Measurements from ENCODE around the gene BBOF1. TPM values are rescaled to one million over a fixed set of nuclear protein-coding genes. Genes with fewer than 3 reads are reported as not detected.

The BBOF1 gene
- polyA plus RNA-seq, 4 donors: 13.5 to 20.5 (median 18.1) TPM

DNA sequence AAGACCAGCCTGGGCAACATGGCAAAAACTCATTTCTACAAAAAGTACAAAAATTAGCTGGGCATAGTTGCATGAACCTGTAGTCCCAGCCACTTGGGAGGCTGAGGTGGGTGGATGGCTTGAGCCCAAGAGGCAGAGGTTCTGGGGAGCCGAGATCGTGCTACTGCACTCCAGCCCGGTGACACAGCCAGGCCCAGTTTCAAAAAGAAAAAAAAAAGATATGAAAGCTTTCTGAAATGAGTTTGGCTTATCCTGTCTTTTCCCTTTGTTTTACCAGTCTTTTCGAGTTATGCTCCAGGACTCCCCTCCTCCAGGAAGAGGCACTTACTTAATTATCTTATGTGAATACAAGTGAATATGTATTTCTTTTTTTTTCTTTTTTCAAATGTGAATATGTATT, 3.2 kb downstream of the BBOF1 start:
- DNase-seq (ENCODE audit: low read depth in 4 of 4, low spot score in 2 of 4): no peak

DNA sequence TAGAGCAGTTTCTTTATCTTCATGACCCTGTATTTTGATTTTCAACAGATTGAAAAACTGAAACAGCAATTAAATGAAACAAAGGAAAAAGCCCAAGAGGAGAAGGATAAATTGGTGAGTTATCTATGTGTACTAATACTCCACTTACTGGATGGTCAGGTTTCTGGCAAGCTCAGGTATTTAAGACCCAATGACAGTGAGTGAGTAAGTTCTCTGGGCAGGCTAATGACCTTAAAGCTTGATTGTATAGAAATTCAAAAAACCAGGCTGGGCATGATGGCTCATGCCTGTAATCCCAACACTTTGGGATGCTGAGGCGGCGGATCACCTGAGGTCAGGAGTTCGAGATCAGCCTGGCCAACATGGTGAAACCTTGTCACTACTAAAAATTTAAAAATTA, 10.0 kb downstream of the BBOF1 start:
- DNase-seq (ENCODE audit: low read depth in 4 of 4, low spot score in 2 of 4): no peak

DNA sequence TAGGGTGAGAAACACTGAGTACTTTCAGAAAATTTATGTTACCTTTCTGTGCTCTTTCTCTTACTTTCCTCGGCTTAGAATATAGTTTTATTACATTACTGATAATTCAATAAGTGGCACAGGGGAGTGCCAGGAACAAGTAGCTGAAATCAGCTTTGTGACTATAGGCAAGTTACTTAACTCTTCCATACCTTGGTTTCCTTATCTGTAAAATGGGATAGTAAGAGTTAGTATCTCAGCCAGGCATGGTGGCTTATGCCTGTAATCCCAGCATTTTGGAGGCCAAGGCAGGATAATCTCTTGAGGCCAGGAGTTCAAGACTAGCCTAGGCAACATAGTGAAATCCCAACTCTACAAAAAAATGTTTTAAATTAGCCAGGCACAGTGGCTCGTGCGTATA, 15.4 kb downstream of the BBOF1 start:
- no peak for DNase-seq (ENCODE audit: low read depth in 4 of 4, low spot score in 2 of 4)

DNA sequence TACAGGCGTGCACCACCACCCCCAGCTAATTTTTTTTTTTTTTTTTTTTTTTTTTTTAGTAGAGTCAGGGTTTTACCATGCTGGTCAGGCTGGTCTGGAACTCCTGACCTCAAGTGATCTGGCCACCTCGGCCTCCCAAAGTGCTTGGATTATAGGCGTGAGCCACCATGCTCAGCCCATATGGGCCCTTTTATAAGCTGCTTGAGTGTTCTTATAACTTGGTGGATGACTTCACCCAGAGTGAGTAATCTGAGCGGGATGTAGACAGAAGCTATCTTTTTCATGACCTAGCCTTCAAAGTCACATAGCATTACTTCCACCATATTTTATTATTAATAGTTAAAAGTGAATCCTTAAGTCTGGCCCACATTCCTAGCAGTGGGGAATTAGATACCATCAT, 16.4 kb downstream of the BBOF1 start:
- DNase-seq (ENCODE audit: low read depth in 4 of 4, low spot score in 2 of 4): no peak

DNA sequence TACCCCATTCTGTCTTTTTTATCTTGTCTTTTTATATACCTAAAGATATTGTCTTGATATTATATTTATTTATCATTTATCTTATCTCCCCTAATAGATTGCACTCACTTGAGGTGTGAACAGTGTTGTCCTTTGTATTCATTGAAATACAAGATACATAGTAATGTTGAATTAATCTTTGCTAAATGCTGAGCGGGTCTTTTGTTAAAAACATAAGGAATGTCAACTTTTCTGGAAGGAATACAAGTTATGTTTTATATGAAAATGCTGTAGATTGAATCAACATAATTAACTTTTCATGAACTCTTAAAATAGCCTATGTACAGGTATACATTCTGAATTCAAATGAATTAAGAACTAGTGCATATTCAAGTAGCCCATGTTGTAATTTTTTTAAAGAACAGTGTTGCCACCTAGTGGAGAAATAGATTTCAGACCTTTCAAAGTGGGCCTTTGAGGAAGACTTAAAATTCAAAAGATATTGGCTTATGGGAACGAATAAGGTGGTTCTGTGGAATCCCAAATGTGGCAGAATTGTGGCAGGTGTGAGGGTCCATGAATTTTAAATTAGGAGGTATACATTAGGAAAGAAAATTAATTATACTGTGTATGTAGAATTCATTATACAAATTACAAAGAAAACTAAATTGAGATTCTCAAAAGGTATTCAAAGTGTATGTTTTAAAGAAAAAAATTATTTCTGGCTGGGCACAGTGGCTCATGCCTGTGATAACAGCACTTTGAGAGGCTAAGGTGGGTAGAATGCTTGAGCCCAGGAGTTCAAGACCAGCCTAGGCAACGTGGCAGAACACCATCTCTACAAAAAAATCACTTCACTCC, 19.1 kb downstream of the BBOF1 start:
- DNase-seq (ENCODE audit: low read depth in 4 of 4, low spot score in 2 of 4): peak in 2 of 4 donors; percentile 21 to 50

DNA sequence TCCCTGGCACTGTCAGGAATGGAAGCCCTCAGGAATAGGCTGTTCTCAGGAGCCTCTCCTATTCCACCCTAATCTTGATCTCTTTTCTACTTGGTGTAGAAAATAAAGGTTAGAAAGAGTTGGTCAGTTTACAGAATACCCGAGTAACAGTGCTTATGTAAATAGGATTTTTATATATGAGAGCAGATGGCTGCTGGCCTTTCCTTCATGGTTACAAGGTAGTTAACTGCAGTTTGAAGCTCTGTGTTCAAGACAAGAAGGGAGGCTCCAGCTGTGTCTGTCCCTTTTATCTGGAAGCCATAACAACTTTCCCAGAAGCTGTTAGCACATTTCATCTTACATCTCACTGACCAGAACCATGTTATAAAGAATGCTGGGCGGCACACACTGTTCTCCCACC, 23.1 kb downstream of the BBOF1 start:
- DNase-seq (ENCODE audit: low read depth in 4 of 4, low spot score in 2 of 4): no peak

DNA sequence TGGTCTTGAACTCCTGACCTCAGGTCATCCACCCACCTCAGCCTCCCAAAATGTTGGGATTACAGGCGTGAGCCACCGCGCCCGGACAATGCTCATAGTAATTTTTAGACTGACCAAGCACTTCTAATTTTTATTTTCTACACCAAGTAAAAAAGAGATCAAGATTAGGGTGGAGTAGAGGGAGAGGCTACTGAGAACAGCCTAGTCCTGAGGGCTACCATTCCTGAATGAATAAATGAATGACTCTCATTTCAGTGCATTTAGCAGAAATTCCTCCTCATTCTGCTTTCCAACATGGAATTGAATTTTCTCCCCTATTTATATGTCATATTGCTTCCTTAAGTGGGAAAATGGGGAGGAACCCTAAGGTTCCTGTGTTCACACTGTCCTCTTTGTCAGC, 26.4 kb downstream of the BBOF1 start:
- DNase-seq (ENCODE audit: low read depth in 4 of 4, low spot score in 2 of 4): no peak

DNA sequence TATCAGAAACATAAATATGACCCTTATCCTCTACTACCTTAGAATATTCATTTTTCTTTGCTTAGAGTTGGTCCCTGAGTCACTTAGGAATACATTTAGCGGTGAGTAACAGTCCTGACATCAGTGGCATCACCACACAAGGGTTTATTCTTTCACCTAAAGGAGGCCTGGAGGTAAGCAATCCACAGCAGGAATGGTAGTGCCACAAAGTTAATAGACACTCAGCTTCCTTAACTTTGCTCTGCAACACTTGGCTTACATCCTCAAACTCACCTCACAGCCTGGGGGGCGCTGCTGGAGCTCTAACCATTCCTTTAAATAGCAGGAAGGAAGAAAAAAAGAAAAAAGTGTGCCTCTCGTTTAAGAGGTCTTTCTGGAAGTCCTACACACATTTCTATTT, 29.1 kb downstream of the BBOF1 start:
- no peak for DNase-seq (ENCODE audit: low read depth in 4 of 4, low spot score in 2 of 4)

DNA sequence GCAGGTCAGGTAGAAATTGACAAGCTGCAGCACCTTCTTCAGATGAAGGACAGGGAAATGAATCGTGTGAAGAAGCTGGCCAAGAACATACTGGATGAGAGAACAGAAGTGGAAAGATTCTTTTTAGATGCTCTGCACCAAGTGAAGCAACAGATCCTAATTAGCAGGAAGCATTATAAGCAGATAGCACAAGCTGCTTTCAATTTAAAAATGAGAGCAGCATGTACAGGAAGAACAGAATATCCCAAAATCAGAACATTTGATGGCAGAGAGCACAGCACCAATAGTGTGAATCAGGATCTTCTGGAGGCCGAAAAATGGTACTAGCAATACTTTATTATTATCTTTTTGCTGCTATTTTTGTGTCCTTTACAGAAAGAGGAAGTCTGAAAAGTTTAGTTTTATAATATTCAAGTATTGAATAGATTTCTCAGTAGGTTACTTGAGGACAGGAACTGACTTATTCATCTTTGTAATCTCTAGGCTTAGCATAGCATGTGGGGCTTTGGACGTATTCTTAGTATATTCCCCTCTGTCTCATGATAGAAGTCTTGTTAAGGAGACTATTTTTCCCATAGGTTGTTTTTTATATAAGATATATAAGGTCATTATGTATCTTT, 30.8 kb downstream of the BBOF1 start:
- no peak for DNase-seq (ENCODE audit: low read depth in 4 of 4, low spot score in 2 of 4)

DNA sequence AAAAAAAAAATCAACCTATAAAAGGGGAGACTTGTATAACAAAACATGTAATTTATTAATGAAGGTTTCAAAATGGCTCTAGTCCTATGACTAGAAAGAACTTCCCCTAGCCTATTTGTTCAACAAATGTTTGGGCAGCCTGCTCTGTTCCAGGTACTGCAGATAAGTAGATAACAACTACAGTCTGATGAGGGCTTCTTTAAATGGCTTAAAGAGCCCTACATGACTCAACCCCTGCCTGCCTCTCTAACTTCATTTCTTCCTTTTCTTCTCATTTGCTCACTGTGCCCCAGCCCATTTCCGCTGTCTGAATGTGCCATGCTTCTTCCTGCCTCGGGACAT, 43.6 kb downstream of the BBOF1 start:
- no peak for DNase-seq (ENCODE audit: low read depth in 4 of 4, low spot score in 2 of 4)

DNA sequence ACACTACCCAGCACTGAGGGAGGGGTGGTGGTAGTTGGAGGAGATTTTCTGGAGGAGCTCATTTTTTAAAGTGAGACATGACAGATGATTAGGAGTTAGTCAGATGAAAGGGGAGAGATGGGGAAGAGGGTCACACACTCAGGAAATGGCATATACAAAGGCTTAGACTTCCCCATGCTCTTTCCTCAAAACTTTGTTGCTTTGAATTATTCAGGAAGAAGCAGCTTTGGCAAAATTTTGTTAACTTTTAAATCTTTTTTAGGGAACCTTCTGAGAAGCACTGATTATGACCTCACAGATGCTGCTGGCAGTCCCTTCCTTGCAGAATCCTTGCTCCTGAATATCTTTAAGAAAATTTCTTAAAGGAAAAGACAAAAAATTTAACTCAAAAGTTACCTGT, 45.3 kb downstream of the BBOF1 start:
- no peak for DNase-seq (ENCODE audit: low read depth in 4 of 4, low spot score in 2 of 4)

DNA sequence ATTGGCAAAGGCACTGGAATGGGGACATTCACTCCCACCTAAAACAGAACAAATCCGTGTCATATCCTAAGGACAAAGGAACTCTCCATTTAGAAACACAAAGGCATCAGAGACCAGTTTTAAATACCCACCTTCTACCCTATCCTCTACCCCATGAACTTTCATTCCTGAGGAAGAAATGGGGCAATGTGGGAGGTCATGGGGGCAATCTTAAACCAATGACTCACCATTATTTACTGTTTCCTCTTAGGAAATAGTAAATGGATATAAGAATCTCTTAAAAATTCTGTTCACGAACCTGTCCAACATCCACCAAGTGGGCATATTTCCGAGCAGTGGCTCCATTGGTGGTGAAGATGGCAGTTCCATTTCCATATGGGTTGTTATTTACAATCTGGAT, 45.7 kb downstream of the BBOF1 start:
- no peak for DNase-seq (ENCODE audit: low read depth in 4 of 4, low spot score in 2 of 4)

DNA sequence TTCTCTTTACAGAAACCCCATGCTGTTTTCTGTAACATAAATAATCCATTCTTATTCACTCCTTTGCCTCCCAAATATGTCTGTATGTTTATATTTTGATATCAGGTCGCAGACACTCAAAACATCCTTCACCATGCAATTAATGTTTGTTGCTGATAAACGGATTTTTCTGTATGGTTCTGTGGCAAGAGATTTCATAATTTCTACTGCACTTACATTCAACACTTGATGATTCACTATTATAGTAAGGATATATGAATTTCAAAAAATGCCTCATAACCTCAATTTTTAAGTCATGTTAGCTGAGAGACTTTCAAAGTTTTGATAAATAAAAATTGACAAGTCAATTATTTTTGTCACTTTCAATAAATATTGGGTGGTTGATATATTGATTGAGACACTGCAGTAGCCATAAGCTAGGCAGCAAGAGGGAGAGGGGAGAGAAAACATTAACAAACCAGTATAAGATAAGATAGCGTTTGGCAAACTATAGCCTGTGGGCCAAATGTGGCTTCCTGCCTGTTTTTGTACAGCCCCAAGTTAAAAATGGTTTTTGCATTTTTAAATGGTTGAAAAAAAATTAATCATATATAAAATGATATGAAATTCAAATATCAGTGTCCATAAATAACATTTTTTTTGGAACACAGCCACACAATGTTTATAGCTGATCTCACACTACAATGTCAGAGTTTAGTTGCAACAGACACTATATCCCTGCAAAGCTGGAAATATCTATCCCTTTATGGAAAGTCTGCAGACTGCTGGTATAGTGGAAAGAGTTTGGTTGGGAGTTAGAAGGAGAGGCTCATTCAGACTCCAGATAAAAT, 46.8 kb downstream of the BBOF1 start:
- DNase-seq (ENCODE audit: low read depth in 4 of 4, low spot score in 2 of 4): no peak

DNA sequence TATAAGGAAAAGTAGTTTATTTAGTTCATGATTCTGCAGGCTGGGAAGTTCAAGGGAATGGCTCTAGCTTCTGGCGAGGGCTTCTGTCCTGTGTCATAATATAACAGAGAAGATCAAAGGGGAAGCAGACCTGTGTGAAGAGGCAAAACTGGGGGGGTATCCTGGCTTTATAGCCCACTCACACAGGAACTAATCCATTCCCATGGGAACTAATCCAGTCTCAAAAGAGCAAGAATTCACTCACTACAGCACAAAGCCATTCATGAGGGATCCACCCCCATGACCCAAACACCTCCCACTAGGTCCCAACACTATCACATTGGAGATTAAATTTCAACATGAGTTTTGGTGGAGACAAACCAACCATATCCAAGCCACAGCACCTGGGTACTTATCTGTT, 58.3 kb downstream of the BBOF1 start:
- no peak for DNase-seq (ENCODE audit: low read depth in 4 of 4, low spot score in 2 of 4)

DNA sequence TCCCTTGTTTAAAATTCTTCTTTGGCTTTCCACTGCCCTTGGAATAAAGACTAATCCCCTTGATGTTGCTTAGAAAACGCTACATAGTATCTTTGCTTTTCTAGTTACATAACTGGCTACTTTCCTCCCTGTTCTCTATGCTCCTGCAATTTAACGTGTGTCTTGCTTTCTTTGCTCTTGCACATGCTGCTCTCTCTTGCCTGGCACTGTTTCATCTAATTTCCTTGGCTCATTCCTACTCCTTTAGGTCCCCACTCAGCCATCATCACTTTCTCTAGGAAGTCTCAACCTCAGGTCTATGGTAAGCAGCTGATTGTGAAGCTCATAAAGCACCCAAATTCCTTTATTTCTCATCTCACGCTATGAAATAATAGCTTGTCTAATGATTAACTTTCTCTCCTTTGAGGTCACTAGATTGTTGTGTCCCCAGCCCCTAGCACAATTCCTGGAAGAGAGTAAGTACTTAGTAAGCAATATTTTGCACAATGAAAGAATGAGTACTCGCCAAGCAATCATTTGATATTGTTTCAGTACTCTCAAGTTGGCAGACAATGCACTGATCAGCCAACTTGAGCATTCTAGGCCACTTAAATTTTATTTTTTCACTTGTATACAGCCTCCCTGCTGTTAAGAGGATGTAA, 61.8 kb downstream of the BBOF1 start:
- no peak for DNase-seq (ENCODE audit: low read depth in 4 of 4, low spot score in 2 of 4)

DNA sequence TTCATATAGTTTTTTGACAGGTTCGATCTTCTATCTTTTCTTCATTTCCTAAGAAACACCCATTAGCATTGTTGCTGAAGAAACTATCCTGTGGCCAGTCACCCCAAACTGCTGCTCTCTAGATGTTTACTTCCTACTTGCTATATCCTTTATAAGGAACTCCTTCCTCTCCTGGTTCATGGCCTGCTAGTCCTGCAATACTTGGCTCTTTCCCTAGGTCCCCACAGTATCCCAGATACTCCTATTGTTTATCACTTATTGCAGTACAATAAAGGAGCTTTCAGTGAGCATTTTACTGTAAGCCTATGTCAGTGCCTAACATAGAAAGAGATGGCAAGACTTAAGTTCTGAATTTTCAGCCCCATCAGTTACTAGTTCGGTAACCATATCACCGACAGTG, 62.3 kb downstream of the BBOF1 start:
- no peak for DNase-seq (ENCODE audit: low read depth in 4 of 4, low spot score in 2 of 4)

DNA sequence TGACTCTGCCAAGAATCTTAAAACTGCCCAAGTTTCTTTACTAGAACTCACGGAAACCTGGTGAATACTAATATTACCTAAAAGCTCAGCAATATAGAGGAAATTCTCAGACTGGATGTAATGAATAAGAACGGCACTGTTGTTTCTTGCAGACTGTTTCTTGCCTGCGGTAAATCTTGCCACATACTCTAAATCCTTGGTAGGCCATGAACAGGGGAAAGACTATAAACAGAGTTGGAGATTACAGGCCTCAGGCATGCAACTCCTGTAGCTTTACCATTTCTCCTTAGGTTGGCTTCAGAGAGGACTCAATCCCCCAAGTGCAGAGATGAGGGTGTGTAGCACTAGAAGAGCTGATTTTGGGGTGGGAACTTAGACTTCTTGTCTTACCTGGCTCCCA, 64.0 kb downstream of the BBOF1 start:
- no peak for DNase-seq (ENCODE audit: low read depth in 4 of 4, low spot score in 2 of 4)

DNA sequence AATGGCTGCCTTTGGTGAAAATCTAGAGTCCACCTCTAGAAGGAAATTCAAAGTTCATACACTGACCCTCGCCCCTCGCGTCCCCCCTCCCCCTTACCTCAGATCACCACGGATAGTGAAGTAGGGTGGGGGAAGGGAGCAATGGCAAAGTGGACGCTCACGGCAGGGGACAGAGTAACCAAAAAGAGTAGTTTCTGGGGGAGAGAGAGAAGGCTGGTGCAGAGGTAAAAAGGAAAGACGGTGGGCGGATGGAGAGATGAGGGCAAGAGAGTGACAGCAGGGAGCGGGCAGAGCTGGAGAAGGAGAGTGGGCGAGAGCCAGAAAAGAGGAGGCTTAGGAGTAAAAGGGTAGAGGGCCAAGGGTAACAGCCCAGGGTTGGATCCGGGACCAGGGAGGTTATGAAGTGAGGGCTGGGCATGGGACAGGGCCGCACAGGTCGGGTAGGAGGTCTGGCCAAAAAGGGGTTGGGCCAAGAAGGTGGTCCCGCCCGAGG, 64.7 kb downstream of the BBOF1 start:
- peak in 2 of 4 donors; percentile 7 to 13 for DNase-seq (ENCODE audit: low read depth in 4 of 4, low spot score in 2 of 4)

DNA sequence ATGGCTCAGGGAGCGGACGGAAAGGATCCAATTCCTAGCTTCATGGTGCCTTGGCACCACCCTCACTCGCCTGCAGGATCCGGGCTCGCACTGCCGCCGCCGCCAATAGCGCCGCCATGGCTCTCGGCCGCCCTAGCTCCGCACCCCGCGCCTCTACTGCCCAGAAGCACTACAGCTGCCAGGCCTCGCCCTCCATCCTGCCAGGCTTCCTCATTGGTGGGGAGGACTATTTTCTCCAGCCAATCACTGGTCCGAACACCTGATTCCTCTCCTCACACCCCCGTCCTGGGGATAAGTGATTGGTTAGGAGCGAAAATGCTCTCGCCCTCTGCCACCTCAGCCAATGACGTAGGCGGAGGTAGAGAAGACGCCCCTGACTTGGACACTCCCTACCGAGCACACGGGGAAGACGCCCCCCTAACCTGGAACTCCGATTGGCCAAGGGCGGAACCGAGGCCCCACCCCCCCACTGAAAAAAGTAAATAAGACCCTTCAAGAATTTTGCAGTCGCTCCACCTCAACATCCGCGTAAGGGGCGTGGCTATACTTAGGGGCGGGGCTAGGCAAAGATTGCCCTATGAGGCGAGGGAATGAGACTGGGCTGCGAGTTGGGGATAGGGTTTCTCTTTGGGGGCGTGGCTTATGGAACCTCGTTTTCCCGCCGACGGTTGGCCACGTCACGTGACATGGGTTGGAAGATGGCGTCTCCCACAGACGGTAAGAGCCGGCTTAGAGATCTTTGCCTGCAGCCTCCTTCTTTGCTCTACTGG, 65.3 kb downstream of the BBOF1 start, which contains the start of the genes ALDH6A1 and LIN52:
ALDH6A1 (minus strand) TSS at position 177 of the 770 bp plus-strand sequence; CDS start at position 118, 59 bp downstream.
LIN52 (plus strand) TSS at position 680 of the 770 bp plus-strand sequence; CDS start at position 699, 19 bp downstream.
- DNase-seq (ENCODE audit: low read depth in 4 of 4, low spot score in 2 of 4): peak; percentile 99 to 100 (median 100)

All from left renal cortex interstitium (tissue), 4 donors.